HepG2 (cell line): ENCODE results near the gene SH2B2.

Experiments
- CREB1 ChIP-seq, 2 experiments: fragments of 450-650 bp in 1 of 2; IDR thresholded peaks; 2 replicates each; pipeline ENCODE4 v1.6.1; 2016 to 2017; ENCODE audit warnings: control low read depth in 1 of 2, mild to moderate bottlenecking in 1 of 2, missing compliant biosample characterization in 1 of 2, missing genetic modification characterization in 1 of 2
- KDM5B ChIP-seq: sonication (generic); formaldehyde crosslinking; IDR thresholded peaks from 2 replicates; pipeline ENCODE4 v1.4.0; 2020; ENCODE audit warnings: missing genetic modification reagents, mild to moderate bottlenecking, borderline replicate concordance
- PHF21A ChIP-seq: sonication (generic); formaldehyde crosslinking; IDR thresholded peaks from 2 replicates; pipeline ENCODE4 v1.5.0; 2020; ENCODE audit warnings: mild to moderate bottlenecking, missing genetic modification reagents
- SIN3B ChIP-seq: fragments of 150-350 bp; IDR thresholded peaks from 2 replicates; pipeline ENCODE4 v1.6.1; 2014; ENCODE audit warnings: low read length

GRCh38 chr7:102295346-102296178 is 8.9 kb downstream of the SH2B2 start:
- TF ChIP-seq CREB1 (IDR thresholded peaks at IDR 0.05) (no peak), CREB1 (CRISPR knock-in tag; IDR thresholded peaks at IDR 0.05) (no peak), SIN3B (no peak), KDM5B (CRISPR knock-in tag) (no peak), PHF21A (no peak)
